ENCODE measurements around the gene SNX24. TPM values are rescaled to one million over a fixed set of nuclear protein-coding genes. Genes with fewer than 3 reads are reported as not detected.

The SNX24 gene
- total RNA-seq, 1 experiment from 2014 or later = 10.8 TPM

- TF ChIP-seq ZBTB33 (IDR thresholded peaks at IDR 0.05; ENCODE audit: extremely low read depth, insufficient replicate concordance, low read length) = no peak
- no peak for TF ChIP-seq EZH2phosphoT487 (IDR thresholded peaks at IDR 0.05; ENCODE audit: borderline replicate concordance)
- TF ChIP-seq EGR1 (IDR thresholded peaks at IDR 0.05; ENCODE audit: low read depth) = no peak
- TF ChIP-seq REST (IDR thresholded peaks at IDR 0.05; ENCODE audit: low read depth) = no peak
Measured at GRCh38 chr5:123014689-123015088, 169.3 kb downstream of the SNX24 start (continued).

DNA sequence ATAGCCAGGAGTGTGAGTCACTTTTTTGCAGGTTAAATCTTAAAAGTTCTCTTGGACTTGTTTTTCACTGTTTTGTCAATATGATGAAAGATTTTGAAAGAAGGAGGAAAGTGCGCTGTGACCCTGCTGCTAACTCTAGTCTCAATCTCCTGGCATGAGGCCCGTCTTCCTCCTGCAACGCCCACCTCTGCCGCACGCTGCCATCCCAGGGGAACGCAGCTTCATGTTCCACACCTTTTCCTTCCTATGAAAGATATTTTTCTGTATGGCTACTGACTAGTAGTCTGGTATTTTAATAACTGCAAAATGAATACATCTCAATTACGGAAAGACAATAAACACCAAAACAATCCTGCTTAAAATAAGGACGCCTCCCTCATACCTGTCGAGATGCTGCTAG, 182.8 kb downstream of the SNX24 start:
- Histone ChIP-seq H3K4me3 (replicated peaks in 1 of 2; ENCODE audit: low read depth in 1 of 2, low read length in 2 of 2) (no peak overlapping the region), H3K27me3 (ENCODE audit: insufficient read depth, low read length) (no peaks in the 10 kb centered on the region), H3K27ac (ENCODE audit: low read depth, low read length) (no peak overlapping the region), H2AFZ (ENCODE audit: low read depth, low read length, poor library complexity, severe bottlenecking) (no peak overlapping the region), H3K79me2 (ENCODE audit: insufficient read depth, low read length) (no peaks in the 10 kb centered on the region), H3K4me2 (ENCODE audit: low read length) (no peak overlapping the region), H3K4me1 (ENCODE audit: control insufficient read depth in 1 of 2, insufficient read depth in 2 of 2, low read length in 2 of 2) (no peaks in the 10 kb centered on the region), H3K36me3 (ENCODE audit: control insufficient read depth in 1 of 2, insufficient read depth in 2 of 2, low read length in 2 of 2) (peaks cover under 1 to 3% of the 10 kb centered on the region in 2 experiments; a peak in 1 of 4 replicates), H3K9ac (ENCODE audit: low read length) (no peak overlapping the region), H3K9me2 (ENCODE audit: insufficient read depth) (no peaks in the 10 kb centered on the region), H4K20me1 (ENCODE audit: insufficient read depth) (no peaks in the 10 kb centered on the region), H3K9me3 (ENCODE audit: control insufficient read depth in 1 of 2, insufficient read depth in 1 of 2, low read depth in 1 of 2, low read length in 2 of 2) (no peaks in the 10 kb centered on the region)
- TF ChIP-seq TCF7L2 (IDR thresholded peaks at IDR 0.05; ENCODE audit: borderline replicate concordance, extremely low read depth, insufficient read depth, insufficient read length) (no peak), EGR1 (IDR thresholded peaks at IDR 0.05; ENCODE audit: low read depth) (no peak), ZNF274 (IDR thresholded peaks at IDR 0.05; ENCODE audit: low read depth, low read length) (no peak)
- RAD21 ChIA-PET (ENCODE audit: low non-redundant PET in 1 of 2, low total read pairs in 2 of 2, uncharacterized antibody in 2 of 2, unreplicated experiment in 2 of 2) = no interaction called here
- ATAC-seq (no peak), DNase-seq (ENCODE audit: low read depth, low spot score) (no peak)
- POLR2A ChIA-PET = no interaction called here
- intact Hi-C loops (cut with micrococcal nuclease) = no loop called here
- no TSS peak for BruUV-seq (replicated peaks)
- CTCF ChIA-PET = no interaction called here
